Fibroblast of lung (primary cell): Measurements from ENCODE around the gene ERBB2.

Source experiments
- CTCF ChIP-seq, 2 donors: IDR thresholded peaks in 1 of 2; conservative IDR thresholded peaks in 1 of 2; 1 replicate in 1 of 2; 2 replicates in 1 of 2; pipeline ENCODE4 v1.5.1; 2011 to 2012; ENCODE audit warnings: low read length in 2 of 2, control low read depth in 1 of 2, inconsistent platforms in 1 of 2, low read depth in 1 of 2, mild to moderate bottlenecking in 1 of 2
- EZH2 ChIP-seq: IDR thresholded peaks from 2 replicates; pipeline ENCODE4 v1.5.1; 2012; ENCODE audit warnings: low read length, control low read depth, mild to moderate bottlenecking; ENCODE audit errors: missing control alignments

- TF ChIP-seq CTCF (conservative IDR thresholded peaks at IDR 0.05 in 1 of 2, IDR thresholded peaks at IDR 0.05 in 1 of 2; ENCODE audit: low read depth in 1 of 2, low read length in 2 of 2) = no peak
- TF ChIP-seq EZH2 = no peak
These were observed 25.0 kb upstream of the ERBB2 start for GRCh38 chr17:39674702-39675389.
